Fibroblast of lung (primary cell): ENCODE results near the gene ZNF429.

ENCODE experiments used
- CTCF ChIP-seq, 2 donors: IDR thresholded peaks in 1 of 2; conservative IDR thresholded peaks in 1 of 2; 1 replicate in 1 of 2; 2 replicates in 1 of 2; pipeline ENCODE4 v1.5.1; 2011 to 2012; ENCODE audit warnings: low read length in 2 of 2, control low read depth in 1 of 2, inconsistent platforms in 1 of 2, low read depth in 1 of 2, mild to moderate bottlenecking in 1 of 2
- EZH2 ChIP-seq: IDR thresholded peaks from 2 replicates; pipeline ENCODE4 v1.5.1; 2012; ENCODE audit warnings: low read length, control low read depth, mild to moderate bottlenecking; ENCODE audit errors: missing control alignments

GRCh38 chr19:21574607-21575006 lies 69.2 kb downstream of the ZNF429 start:
- TF ChIP-seq CTCF (conservative IDR thresholded peaks at IDR 0.05 in 1 of 2, IDR thresholded peaks at IDR 0.05 in 1 of 2; ENCODE audit: low read depth in 1 of 2, low read length in 2 of 2) = no peak
- no peak for TF ChIP-seq EZH2
